Measurements from ENCODE around the gene SLC2A10.

The SLC2A10 gene

DNA sequence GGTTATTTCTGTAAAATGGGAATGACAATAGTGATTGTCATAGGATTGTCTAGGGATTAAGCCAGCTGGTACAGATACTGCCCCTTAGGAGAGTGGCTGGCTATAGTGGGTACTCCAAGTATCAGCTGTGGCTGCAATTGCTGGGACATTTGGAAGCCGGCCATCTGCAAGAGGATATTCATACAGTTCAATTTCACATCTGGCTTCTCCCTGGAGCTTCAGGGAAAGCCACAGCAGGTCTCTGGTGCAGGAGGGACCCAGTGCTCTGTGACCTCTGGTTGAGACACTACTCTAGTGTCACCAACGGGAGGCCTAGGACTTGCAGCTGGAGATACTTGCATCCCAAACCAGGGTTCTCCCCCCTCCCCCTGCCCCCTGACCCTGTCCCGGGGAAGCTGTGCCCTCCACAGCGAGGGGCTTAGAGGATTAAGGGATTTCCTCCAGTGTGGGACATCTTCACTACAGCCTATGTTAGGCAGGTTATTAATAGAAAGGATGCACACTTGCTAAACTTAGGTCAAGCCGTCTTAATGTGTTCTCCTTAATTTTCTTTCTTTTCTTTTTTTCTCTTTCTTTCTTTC is 2.7 kb downstream of the SLC2A10 start:
- no peak for DNase-seq (ENCODE audit: low spot score)
- H3K4me1 ChIP-seq (ENCODE audit: insufficient read depth, poor library complexity, severe bottlenecking), result peaks cover 19% of the 10 kb centered on the region
- H3K9me3 ChIP-seq (ENCODE audit: severe bottlenecking), result no peaks in the 10 kb centered on the region
- no peaks in the 10 kb centered on the region for H3K27me3 ChIP-seq (ENCODE audit: insufficient read depth, poor library complexity, severe bottlenecking)
- TF ChIP-seq, protein P1, sequence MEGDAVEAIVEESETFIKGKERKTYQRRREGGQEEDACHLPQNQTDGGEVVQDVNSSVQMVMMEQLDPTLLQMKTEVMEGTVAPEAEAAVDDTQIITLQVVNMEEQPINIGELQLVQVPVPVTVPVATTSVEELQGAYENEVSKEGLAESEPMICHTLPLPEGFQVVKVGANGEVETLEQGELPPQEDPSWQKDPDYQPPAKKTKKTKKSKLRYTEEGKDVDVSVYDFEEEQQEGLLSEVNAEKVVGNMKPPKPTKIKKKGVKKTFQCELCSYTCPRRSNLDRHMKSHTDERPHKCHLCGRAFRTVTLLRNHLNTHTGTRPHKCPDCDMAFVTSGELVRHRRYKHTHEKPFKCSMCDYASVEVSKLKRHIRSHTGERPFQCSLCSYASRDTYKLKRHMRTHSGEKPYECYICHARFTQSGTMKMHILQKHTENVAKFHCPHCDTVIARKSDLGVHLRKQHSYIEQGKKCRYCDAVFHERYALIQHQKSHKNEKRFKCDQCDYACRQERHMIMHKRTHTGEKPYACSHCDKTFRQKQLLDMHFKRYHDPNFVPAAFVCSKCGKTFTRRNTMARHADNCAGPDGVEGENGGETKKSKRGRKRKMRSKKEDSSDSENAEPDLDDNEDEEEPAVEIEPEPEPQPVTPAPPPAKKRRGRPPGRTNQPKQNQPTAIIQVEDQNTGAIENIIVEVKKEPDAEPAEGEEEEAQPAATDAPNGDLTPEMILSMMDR (IDR thresholded peaks at IDR 0.05; ENCODE audit: poor library complexity, severe bottlenecking), result no peak
- H3K27ac ChIP-seq (ENCODE audit: poor library complexity, severe bottlenecking), result no peak overlapping the region
- H3K36me3 ChIP-seq (ENCODE audit: low read depth), result no peaks in the 10 kb centered on the region
- H3K4me3 ChIP-seq (ENCODE audit: severe bottlenecking), result no peak overlapping the region
- no peak for ATAC-seq (ENCODE audit: low read depth)

DNA sequence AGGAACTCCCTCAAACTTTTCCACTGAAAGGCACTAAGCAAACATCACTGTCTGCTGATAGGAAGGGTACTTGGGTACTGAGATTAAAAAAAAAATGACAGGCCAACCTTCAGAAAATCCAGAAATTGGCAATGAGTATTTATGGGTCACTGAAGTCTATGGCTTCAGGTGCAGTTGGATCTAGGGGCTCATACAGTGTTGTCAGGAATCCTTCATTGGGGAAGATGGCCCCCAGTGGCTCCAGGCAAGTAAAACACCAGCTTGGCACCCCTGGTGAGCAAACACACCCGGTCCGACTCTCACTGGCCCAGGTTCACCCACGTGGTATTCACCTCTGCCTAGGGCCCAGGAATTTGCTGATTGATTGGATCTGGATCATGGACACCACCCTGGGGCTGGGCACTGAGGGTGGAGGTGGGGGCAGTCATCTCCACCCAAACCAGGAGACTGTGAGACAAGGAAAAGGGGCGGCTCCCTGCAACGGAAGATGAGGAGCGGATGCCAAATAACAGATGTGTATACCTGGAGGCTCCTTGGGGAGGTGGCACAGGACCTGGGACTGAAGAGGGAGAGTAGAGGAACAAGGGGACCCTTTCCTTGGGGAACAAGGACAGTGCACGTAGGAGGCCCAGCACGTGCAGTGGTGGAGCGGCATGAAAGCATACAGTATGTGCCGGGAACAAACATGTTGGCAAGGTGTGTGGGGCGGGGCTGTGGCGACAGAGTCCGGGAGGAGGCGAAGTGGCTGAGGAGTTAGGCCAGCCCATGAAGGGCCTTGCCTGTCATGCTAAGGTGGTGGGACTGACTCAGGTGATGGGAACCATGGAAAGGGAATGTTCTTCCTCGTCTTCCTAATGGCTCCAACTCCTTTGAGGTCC is 4.7 kb downstream of the SLC2A10 start:
- ATAC-seq (ENCODE audit: low read depth) (no peak), DNase-seq (ENCODE audit: low spot score) (no peak)
- H3K27ac ChIP-seq (ENCODE audit: poor library complexity, severe bottlenecking), result peak overlapping the region; percentile 28
- TF ChIP-seq, protein P1 (IDR thresholded peaks at IDR 0.05; ENCODE audit: poor library complexity, severe bottlenecking), result no peak
- H3K4me1 ChIP-seq (ENCODE audit: insufficient read depth, poor library complexity, severe bottlenecking), result peaks cover 14% of the 10 kb centered on the region
- H3K9me3 ChIP-seq (ENCODE audit: severe bottlenecking), result no peaks in the 10 kb centered on the region
- no peaks in the 10 kb centered on the region for H3K27me3 ChIP-seq (ENCODE audit: insufficient read depth, poor library complexity, severe bottlenecking)
- H3K4me3 ChIP-seq (ENCODE audit: severe bottlenecking), result no peak overlapping the region
- no peaks in the 10 kb centered on the region for H3K36me3 ChIP-seq (ENCODE audit: low read depth)

DNA sequence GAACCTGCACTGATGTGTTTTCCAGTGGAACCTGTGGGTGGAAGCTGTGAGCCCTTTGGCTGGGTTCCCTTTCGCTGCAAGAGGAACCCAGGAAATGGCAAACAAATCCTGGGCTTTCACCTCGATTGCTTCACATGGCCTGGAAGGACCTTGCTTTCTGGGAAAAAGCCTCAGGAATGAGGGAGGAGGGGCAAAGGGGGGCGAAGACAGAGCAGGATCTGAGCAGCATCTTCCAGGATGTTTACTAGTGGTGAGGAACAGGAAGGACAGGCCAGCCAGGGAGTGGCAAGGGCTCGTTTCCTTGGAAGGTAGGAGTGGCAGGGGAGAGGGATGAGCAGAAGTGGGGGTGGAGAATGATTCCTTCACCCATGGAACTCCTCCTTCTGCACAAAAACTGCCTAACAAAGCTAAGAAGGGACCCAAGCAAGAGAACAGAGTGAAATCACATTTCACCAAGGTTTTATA is 5.9 kb downstream of the SLC2A10 start:
- ATAC-seq (ENCODE audit: low read depth) (peak; percentile 99), DNase-seq (ENCODE audit: low spot score) (peak; percentile 97)
- peak overlapping the region; percentile 28 for H3K27ac ChIP-seq (ENCODE audit: poor library complexity, severe bottlenecking)
- no peaks in the 10 kb centered on the region for H3K36me3 ChIP-seq (ENCODE audit: low read depth)
- H3K4me3 ChIP-seq (ENCODE audit: severe bottlenecking), result no peak overlapping the region
- peaks cover 13% of the 10 kb centered on the region for H3K4me1 ChIP-seq (ENCODE audit: insufficient read depth, poor library complexity, severe bottlenecking)
- no peaks in the 10 kb centered on the region for H3K27me3 ChIP-seq (ENCODE audit: insufficient read depth, poor library complexity, severe bottlenecking)
- H3K9me3 ChIP-seq (ENCODE audit: severe bottlenecking), result no peaks in the 10 kb centered on the region
- TF ChIP-seq, protein P1 (IDR thresholded peaks at IDR 0.05; ENCODE audit: poor library complexity, severe bottlenecking), result peak; percentile 78

DNA sequence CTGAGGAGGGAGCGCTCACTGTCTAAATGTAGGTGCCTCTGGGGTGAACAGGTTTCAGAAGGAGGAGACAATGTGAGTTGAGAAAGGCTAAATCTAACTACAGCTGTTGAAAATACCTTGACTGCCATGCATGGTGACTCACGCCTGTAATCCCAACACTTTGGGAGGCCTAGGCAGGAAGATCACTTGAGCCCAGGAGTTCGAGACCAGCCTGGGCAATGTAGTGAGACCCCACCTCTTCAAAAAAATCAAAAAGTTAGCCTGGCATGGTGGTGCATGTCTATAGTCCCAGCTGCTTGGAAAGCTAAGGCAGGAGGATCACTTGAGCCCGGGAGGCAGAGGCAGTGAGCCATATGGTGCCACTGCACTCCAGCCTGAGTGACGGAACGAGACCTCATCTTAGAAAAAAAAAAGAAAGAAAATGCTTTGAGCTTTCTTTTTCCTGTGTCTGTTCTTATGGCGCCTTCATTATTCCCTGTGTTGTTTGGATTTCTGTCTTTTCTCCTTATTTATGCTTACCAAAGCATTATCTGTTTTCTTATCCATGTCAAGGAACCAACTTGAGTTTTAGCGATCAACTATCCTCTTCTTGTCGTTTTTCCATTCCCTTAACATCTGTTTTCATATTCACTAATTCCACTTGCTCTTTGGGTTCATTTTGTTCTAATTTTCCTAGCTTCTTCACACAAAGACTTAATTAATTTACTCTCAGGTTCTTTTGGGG is 8.5 kb downstream of the SLC2A10 start:
- no peak for DNase-seq (ENCODE audit: low spot score)
- no peak overlapping the region for H3K27ac ChIP-seq (ENCODE audit: poor library complexity, severe bottlenecking)
- no peak for ATAC-seq (ENCODE audit: low read depth)
- H3K27me3 ChIP-seq (ENCODE audit: insufficient read depth, poor library complexity, severe bottlenecking), result no peaks in the 10 kb centered on the region
- no peaks in the 10 kb centered on the region for H3K9me3 ChIP-seq (ENCODE audit: severe bottlenecking)
- H3K36me3 ChIP-seq (ENCODE audit: low read depth), result no peaks in the 10 kb centered on the region
- peaks cover 13% of the 10 kb centered on the region for H3K4me1 ChIP-seq (ENCODE audit: insufficient read depth, poor library complexity, severe bottlenecking)
- H3K4me3 ChIP-seq (ENCODE audit: severe bottlenecking), result no peak overlapping the region
- TF ChIP-seq, protein P1 (IDR thresholded peaks at IDR 0.05; ENCODE audit: poor library complexity, severe bottlenecking), result no peak
